GM21515 (cell line): ENCODE data around the gene BBOX1.
"Not testable (repeated sequence)": the region's sequence is repeated elsewhere in the genome, so short reads cannot be mapped to it uniquely, and the experiment has no call there.

ENCODE experiments used
- ATAC-seq: cut with Tn5 transposase; IDR thresholded peaks from one replicate; pipeline ENCODE4 v1.9.1; 2021; ENCODE audit not compliant: unreplicated experiment

BBOX1 gene, protein sequence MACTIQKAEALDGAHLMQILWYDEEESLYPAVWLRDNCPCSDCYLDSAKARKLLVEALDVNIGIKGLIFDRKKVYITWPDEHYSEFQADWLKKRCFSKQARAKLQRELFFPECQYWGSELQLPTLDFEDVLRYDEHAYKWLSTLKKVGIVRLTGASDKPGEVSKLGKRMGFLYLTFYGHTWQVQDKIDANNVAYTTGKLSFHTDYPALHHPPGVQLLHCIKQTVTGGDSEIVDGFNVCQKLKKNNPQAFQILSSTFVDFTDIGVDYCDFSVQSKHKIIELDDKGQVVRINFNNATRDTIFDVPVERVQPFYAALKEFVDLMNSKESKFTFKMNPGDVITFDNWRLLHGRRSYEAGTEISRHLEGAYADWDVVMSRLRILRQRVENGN

GRCh38 chr11:27040302-27041115 lies at the start of gene BBOX1:
BBOX1 (plus strand) TSS chr11:27040815; CDS start chr11:27055431, 14,616 bp downstream.
- ATAC-seq, result no peak

DNA sequence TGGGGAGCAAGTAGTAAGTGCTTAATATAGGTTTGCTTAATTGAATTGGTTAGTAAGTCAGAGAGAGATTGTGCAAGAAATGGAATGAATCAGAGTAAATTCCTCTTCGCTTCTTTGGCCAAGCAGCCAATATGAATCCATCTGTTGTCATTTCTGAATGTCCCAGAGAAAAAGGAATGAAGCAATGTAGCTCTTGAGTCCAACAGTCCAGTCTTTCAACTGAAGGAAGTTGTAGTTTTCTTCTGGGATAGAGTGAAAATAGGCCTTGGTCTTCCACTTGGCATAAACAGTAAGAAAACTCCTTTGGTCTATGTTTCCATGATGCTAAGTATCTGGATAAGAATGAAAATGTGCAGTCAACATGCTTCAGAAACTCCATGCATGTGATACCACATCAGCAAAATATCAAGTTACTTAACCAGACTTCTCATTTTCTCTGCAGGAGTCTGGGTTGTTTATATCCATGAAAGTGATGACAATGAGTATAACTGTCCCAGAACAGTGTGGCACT lies 48.5 kb upstream of the BBOX1 start:
- ATAC-seq, result no peak

DNA sequence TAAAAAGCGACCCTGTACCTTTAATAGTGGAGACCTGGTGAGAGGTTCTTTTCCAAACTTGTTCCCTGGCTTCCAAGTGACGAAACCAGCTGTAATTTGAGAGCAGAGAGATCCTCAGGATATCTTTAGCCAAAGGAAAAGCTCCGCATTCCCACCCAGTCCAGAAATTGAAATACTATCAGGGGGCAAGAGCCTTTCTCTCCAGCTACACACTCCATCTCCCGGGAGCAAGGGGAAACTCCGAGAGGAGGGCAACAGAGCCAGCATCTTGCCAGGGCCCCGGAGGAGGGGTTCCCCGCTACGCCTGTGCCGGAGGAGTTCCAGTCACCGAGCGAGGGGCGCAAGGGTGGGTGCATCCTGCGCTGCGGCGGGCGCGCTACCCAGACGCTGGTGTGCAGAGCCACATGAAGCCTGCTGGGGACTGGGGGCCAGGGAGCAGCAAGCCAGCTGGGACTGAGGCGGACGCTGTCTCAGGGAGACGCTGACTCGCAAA lies 46.6 kb upstream of the BBOX1 start, which contains the start of gene FIBIN:
FIBIN (plus strand) TSS at position 148 of the 493 bp plus-strand sequence. CDS start 415 bp downstream, outside the sequence.
- no peak for ATAC-seq

DNA sequence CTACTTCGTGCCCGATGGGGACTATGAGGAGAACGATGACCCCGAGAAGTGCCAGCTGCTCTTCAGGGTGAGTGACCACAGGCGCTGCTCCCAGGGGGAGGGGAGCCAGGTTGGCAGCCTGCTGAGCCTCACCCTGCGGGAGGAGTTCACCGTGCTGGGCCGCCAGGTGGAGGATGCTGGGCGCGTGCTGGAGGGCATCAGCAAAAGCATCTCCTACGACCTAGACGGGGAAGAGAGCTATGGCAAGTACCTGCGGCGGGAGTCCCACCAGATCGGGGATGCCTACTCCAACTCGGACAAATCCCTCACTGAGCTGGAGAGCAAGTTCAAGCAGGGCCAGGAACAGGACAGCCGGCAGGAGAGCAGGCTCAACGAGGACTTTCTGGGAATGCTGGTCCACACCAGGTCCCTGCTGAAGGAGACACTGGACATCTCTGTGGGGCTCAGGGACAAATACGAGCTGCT lies 46.0 kb upstream of the BBOX1 start:
- ATAC-seq, result no peak

DNA sequence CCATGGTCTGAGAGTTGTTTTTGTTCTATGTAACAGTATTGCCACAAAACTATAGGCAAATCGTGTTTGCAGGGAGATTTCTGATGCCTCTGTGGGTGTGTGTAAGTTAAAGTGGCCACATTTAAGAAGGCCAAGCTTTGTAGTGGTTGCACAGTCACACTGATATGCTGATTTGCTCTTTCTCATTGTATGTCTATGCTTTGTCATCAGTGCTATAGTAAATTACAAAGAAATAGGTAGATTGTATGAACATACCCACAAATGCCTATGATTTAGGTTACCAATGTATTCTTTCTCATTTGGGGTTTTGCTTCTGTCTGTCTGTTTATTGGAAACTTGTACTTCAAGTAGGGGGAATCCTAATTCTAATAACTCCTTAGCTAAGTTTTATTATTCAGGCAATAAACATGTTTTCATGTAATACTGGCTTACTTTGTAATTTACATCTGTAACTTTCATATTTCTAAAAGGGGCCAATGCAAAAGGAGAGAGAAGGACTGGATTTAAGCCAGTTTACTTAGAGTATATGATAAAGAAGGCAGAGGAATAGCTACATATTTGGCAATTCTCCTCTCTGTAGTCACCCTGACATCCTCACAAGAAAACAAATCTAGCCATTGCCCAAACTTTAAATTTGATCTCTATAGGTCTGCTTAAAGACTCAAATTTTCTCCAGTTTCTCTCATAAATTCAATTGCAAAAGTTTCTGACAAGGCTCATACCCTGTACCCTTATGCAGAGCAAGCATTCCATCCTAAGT lies 44.7 kb upstream of the BBOX1 start:
- no peak for ATAC-seq

- no peak for ATAC-seq
Measured at GRCh38 chr11:26997378-26997777, 43.2 kb upstream of the BBOX1 start.

DNA sequence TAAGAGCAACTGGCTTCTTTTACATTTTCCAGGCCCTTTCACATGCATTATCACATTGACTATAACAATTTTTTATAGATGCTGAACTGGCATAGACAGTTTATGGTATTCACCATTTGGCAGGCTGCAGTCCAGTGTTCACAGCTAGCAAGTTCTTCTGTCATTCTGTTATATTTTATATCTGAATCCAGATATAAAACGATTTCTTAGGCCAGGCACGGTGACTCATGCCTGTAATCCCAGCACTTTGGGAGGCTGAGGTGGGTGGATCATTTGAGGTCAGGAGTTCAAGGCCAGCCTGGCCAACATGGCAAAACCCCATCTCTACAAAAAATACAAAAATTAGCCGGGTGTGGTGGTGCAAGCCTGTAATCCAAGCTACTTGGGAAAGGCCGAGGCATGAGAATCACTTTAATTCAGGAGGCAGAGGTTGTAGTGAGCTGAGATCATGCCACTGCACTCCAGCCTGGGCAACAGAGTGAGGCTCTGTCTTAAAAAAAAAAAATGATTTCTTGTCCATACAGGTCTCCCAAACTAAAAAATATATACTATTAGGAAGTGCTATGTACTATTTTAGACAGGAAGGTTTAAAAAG lies 39.4 kb upstream of the BBOX1 start:
- ATAC-seq, result not testable (repeated sequence)

DNA sequence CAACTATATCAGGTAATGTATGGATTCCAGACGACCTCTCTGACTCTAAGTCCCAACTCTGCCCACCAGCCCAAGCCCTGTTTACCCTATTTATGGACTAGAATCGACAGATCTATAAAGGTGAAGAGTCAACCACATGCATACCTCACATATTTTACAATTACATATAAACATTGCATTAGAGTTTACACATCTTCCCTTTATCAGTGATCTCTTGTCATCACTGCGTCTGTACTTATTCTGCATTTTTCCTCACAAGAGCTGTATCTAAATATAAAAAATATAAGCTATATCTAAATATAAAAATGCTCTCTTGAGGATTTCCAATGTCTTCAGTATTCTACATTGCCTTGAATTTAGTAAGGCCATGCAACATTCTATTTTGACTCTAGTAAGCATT lies 38.2 kb upstream of the BBOX1 start:
- ATAC-seq, result no peak

DNA sequence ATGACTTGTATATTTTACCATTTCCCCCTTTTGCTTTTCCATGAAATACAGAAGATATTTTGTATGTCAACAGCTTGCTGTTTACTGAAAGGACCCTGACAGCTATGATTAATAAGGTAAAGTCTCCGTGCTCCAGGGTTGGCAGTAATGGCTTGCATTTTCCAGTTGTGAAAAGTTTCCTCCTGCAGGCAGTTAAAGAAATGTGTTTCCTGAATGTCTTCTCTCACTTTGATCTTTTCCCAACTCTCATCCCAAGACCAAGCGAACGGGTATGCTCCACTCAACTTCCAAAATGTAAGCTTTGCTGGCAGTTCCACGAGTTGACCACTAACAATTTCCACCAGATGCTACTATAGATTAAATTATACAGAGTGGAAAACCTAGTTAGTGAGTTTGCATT lies 37.8 kb upstream of the BBOX1 start:
- ATAC-seq, result no peak

DNA sequence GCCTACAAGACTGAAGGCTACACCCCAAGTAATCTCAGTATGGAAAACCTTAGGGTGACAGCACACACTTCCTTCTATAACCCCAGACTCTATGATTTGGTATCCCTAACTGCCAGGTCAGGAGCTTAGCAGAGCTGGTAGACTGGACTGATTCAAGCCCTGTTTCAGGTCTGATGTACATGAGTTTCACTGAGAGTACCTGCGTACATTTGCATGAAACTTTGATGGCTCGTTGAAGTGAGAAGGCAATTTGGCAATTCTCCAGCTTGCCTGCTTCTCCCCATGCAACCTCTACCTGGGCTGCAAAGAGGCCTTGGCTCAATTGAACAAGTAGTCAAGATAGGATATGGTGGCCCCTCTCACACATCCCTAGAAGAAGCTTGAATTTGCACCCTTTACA lies 36.5 kb upstream of the BBOX1 start:
- no peak for ATAC-seq

GRCh38 chr11:27008811-27009535 lies 31.6 kb upstream of the BBOX1 start:
- ATAC-seq, result no peak

GRCh38 chr11:27011560-27012233 lies 28.9 kb upstream of the BBOX1 start:
- ATAC-seq, result no peak

GRCh38 chr11:27012234-27012921 lies 28.2 kb upstream of the BBOX1 start:
- no peak for ATAC-seq

DNA sequence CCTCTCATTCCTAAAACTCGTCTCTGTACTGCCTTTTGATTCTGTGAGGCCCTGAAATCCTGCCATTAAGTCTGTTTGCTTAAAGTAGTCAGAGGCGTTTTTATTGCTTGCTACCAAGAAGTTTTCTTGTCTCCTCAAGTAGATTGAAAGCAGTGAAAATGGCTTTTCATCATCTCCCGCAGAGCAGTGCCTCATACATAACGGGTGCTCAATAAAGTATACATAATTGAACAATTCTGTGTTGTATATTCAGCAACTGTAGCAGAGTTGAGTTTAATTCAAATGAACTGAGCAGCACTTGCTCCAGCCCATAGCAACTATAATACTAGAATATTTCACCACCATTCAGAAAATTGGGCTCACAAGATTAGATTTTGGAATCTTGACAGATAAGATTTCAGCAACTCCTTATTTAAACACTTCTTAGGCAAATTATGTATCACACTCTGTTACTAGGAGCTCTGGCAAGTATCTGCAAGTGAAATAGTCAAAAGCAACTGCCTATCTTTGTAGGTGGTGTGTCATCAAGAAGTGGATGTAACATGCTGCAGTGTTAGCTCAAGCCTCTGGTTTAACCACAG lies 26.7 kb upstream of the BBOX1 start:
- no peak for ATAC-seq

- no peak for ATAC-seq
Measured at GRCh38 chr11:27018902-27019529, 21.6 kb upstream of the BBOX1 start.

DNA sequence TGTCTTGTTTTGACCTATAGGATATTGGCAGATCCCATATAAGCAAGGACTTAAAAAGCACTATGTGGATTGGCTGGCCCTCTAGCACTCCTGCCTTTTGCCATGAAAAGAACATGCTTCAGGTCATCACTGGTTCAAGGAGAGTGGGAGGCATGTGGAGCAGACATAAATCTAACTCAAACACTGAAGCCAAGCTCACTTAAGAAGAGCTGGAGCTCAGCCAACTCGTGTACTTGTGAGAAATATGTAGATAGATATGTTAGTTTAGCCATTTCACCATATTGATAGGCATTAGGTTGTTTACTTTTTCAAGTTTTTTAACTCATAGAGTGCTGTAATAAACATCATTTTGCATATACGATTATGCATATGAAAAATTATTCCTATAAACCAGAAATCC lies 19.9 kb upstream of the BBOX1 start:
- no peak for ATAC-seq

DNA sequence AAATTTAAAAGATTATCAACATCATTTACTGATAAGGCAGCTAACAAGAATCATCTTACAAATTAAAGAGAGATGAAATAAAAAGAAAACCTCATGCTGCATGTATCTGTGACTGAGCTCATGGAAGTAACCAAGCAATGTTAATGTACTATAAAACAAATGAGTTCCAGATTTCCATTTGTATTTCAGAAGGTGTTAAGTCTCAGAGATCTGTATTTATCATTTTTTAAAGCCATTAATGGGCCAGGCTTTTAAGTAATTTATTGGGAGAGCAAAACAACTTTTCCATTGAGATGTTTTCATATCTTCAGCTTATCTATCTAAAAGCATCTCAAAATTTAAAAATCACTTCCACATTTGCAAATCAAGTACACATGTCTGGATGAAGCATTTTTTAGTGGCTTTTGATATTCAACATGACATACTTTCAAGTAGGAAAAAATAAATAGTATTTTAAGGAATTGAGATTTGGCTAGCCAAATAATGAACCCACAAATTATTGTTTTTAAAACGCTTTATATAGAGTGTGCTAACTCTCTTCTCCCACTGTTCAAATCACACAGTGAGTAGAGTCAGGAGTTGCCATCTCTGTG lies 17.9 kb upstream of the BBOX1 start:
- no peak for ATAC-seq
